Thyroid gland (tissue), 4 donors: ENCODE data around the gene PLEKHA5. TPM values are rescaled to one million over a fixed set of nuclear protein-coding genes. Genes with fewer than 3 reads are reported as not detected.

Experiments
- DNase-seq, 2 donors: peaks; one replicate each; pipeline ENCODE4 v3.0.0-alpha.2; 2019
- H3K27ac ChIP-seq, 3 donors: fragments of 200-600 bp; sonication (generic); 1 replicate in 2 of 3; 2 replicates in 1 of 3; pipeline ENCODE4 v1.5.1; 2016 to 2019; ENCODE audit warnings: mild to moderate bottlenecking in 1 of 3, moderate library complexity in 1 of 3
- H3K27me3 ChIP-seq: fragments of 200-600 bp; sonication (generic); one replicate; pipeline ENCODE4 v1.5.1; 2019
- H3K36me3 ChIP-seq, 2 donors: fragments of 200-600 bp; sonication (generic); one replicate each; pipeline ENCODE4 v1.5.1; 2016 to 2019
- H3K4me1 ChIP-seq, 2 donors: fragments of 200-600 bp; sonication (generic); one replicate each; pipeline ENCODE4 v1.5.1; 2017 to 2019
- H3K4me3 ChIP-seq, 3 donors: fragments of 200-600 bp; sonication (generic); replicated peaks in 1 of 3; 1 replicate in 2 of 3; 2 replicates in 1 of 3; pipeline ENCODE4 v1.5.1; 2016; ENCODE audit warnings: mild to moderate bottlenecking in 1 of 3
- H3K9me3 ChIP-seq: fragments of 200-600 bp; sonication (generic); one replicate; pipeline ENCODE4 v1.5.1; 2017
- POLR2A ChIP-seq, 2 donors: fragments of 450-650 bp; IDR thresholded peaks; one replicate each; pipeline ENCODE4 v1.6.1; 2017; ENCODE audit warnings: antibody characterized with exemption in 2 of 2, mild to moderate bottlenecking in 2 of 2, moderate library complexity in 1 of 2
- WGBS, 2 donors: methylation state at CpG; one replicate each; pipeline ENCODE4 v1.1.5; 2017; 5-methylcytosine and 5-hydroxymethylcytosine counted together
- intact Hi-C: fragments of 100-400 bp; cut with DNase I; formaldehyde crosslinking; loops from one replicate; pipeline ENCODE4 v1.15.1; 2023
- total RNA-seq, 4 donors: library from RNA; depleted of rRNA; stranded (reverse); fragments of >200 nt; gene quantifications; one replicate each; pipeline ENCODE4 v1.2.3, GENCODE V29; 2016
- TF ChIP-seq, protein P1 (sequence below), 6 experiments: fragments of 200-600 bp in 3 of 6; fragments of 450-650 bp in 3 of 6; sonication (generic) in 3 of 6; IDR thresholded peaks; one replicate each; pipeline ENCODE4 v1.5.1; 2016 to 2019; ENCODE audit warnings: antibody characterized with exemption in 6 of 6, mild to moderate bottlenecking in 2 of 6, inconsistent platforms in 1 of 6, moderate library complexity in 1 of 6

The PLEKHA5 gene
- total RNA-seq, 4 donors from 2014 or later = 35.4 to 48.6 (median 40.8) TPM

DNA sequence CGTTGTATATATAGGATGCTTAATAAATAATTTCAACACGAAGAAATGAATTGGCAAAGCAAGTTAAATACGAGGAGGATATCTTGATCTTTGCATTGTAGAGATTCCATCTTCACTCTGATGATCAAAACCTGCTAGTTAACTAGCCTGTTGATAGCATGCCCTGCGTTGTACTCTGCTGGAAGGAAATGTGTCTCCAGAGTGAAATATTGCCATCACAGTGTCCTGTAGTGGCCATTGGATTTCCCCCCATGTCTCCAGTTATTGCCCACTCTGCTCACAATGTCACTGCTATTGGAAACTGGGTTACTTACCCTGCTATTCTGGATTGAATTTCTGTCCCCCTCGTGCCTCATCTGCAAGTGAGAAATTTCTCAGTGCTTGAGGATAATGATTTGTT is 109.6 kb downstream of the PLEKHA5 start:
- TF ChIP-seq POLR2A (IDR thresholded peaks at IDR 0.05) = no peak
- TF ChIP-seq, protein P1, sequence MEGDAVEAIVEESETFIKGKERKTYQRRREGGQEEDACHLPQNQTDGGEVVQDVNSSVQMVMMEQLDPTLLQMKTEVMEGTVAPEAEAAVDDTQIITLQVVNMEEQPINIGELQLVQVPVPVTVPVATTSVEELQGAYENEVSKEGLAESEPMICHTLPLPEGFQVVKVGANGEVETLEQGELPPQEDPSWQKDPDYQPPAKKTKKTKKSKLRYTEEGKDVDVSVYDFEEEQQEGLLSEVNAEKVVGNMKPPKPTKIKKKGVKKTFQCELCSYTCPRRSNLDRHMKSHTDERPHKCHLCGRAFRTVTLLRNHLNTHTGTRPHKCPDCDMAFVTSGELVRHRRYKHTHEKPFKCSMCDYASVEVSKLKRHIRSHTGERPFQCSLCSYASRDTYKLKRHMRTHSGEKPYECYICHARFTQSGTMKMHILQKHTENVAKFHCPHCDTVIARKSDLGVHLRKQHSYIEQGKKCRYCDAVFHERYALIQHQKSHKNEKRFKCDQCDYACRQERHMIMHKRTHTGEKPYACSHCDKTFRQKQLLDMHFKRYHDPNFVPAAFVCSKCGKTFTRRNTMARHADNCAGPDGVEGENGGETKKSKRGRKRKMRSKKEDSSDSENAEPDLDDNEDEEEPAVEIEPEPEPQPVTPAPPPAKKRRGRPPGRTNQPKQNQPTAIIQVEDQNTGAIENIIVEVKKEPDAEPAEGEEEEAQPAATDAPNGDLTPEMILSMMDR (IDR thresholded peaks at IDR 0.05) = no peak
- Histone ChIP-seq H3K4me3 (no peak overlapping the region), H3K4me1 (peaks cover 0 to 6% of the 10 kb centered on the region in 2 donors), H3K9me3 (no peaks in the 10 kb centered on the region), H3K36me3 (no peaks in the 10 kb centered on the region), H3K27me3 (no peaks in the 10 kb centered on the region), H3K27ac (no peak overlapping the region)
- intact Hi-C loops = no loop called here
- WGBS, 2 donors = 77 to 78% methylated on average over 5 of the region's 5 CpGs
- DNase-seq = no peak

DNA sequence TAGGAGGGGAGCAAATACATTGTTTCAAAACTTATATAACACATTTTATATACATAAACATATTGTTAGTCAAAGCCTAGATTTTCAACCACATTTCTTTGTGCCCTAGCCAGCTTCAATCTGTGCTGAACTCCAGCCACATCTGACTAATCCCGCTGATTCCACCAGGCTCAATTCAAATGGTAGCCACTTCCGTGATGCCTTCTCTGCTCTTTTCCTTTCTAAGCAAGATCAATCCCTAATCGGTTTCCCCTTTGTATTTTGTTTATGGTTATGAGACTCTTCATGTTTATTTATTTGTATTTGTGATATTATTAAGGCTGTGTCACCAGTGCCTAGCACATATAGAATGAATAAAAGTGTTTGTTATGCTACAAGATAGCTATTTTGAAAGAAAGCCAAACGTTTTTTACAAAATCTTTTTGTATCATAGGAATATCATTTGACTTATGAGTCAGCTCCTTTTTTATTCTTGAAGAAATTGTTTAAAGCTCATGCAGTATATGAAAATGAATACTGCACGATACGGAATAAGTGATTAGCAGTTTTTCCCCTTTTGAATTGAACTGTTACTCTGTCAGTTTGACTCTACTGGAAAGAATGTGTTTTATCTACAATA is 110.2 kb downstream of the PLEKHA5 start:
- no peak for DNase-seq
- no peak for TF ChIP-seq POLR2A (IDR thresholded peaks at IDR 0.05)
- TF ChIP-seq, protein P1 (IDR thresholded peaks at IDR 0.05) = no peak
- Histone ChIP-seq H3K4me3 (no peak overlapping the region), H3K36me3 (no peaks in the 10 kb centered on the region), H3K27me3 (no peaks in the 10 kb centered on the region), H3K27ac (no peak overlapping the region), H3K9me3 (no peaks in the 10 kb centered on the region), H3K4me1 (peaks cover 0 to 6% of the 10 kb centered on the region in 2 donors)
- WGBS, 2 donors = 67 to 70% methylated on average over 6 of the region's 6 CpGs
- intact Hi-C loops = no loop called here

DNA sequence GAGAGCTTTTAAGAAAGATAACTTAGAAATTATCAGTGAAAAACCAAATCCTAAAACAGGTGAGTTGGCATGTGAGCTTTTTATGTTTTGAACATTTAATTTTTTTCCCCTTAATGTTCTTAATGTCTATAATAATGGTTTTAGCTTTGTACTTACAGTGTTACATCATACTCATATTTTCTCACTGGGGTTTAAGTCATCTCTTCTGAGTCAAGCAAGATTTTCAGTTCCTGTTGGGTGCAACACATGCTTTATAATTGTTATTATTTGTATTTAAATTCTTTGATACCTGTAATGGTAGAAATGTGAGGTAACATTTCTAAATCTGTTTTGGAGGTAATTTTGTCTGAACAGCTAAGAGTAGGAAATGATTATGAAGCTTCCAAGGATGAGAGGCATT is 113.0 kb downstream of the PLEKHA5 start:
- intact Hi-C loops = no loop called here
- Histone ChIP-seq H3K27ac (no peak overlapping the region), H3K9me3 (no peaks in the 10 kb centered on the region), H3K27me3 (no peaks in the 10 kb centered on the region), H3K4me3 (no peak overlapping the region), H3K36me3 (no peaks in the 10 kb centered on the region), H3K4me1 (peaks cover 0 to 6% of the 10 kb centered on the region in 2 donors)
- no peak for DNase-seq
- no peak for TF ChIP-seq POLR2A (IDR thresholded peaks at IDR 0.05)
- TF ChIP-seq, protein P1 (IDR thresholded peaks at IDR 0.05) = no peak

DNA sequence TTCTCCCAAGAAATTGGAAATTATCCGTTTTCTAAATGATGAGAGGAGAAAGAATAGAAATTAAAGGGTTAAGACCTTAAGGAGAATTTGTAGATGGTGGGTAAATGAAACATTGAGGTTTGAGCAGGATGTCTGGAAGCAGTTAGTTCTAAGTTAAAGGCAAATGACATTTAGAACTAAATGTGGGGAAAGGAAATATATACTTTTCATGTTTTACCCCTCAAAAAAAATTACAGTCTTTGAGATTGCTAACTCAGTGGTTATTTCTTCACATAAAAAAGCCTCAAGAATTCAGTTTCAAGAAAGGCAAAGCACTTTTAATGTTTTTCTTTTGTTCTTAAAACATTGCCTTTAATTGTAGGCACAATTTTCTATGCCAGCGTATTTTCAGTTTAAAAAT is 114.0 kb downstream of the PLEKHA5 start:
- intact Hi-C loops = no loop called here
- H3K4me1 ChIP-seq = peaks cover 0 to 6% of the 10 kb centered on the region in 2 donors

DNA sequence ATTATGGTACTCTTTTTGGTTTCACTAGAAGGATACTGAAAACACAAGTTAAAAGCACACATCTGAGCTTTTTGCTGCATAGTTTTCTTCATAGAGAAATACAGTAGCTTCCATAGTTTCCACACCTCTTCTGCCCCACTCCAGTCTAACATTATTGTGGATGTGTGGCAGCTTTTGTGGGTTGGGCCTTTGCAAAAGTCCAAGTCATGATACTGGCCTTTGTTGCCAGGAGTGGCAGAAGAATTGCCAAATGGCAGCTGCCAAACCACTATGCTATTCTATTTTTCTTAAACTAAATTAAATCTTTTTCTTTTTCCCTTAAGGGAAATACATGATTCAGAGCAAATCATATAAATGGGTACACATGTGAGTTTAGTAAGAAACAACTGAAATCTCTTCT is 114.8 kb downstream of the PLEKHA5 start:
- H3K4me1 ChIP-seq = peaks cover 0 to 6% of the 10 kb centered on the region in 2 donors
- intact Hi-C loops = no loop called here
- H3K36me3 ChIP-seq = no peaks in the 10 kb centered on the region
- no peaks in the 10 kb centered on the region for H3K9me3 ChIP-seq
- DNase-seq = no peak
- TF ChIP-seq, protein P1 (IDR thresholded peaks at IDR 0.05) = no peak
- TF ChIP-seq POLR2A (IDR thresholded peaks at IDR 0.05) = no peak
- H3K27ac ChIP-seq = no peak overlapping the region
- H3K27me3 ChIP-seq = no peaks in the 10 kb centered on the region
- H3K4me3 ChIP-seq = no peak overlapping the region

More for the DNA sequence above, 114.0 kb downstream of the PLEKHA5 start:
- no peak for TF ChIP-seq POLR2A (IDR thresholded peaks at IDR 0.05)
- TF ChIP-seq, protein P1 (IDR thresholded peaks at IDR 0.05) = no peak
- H3K27ac ChIP-seq = no peak overlapping the region
- H3K27me3 ChIP-seq = no peaks in the 10 kb centered on the region
- 68 to 80% methylated on average over 2 of the region's 2 CpGs for WGBS, 2 donors
- H3K4me3 ChIP-seq = no peak overlapping the region
- DNase-seq = no peak
- no peaks in the 10 kb centered on the region for H3K36me3 ChIP-seq
- H3K9me3 ChIP-seq = no peaks in the 10 kb centered on the region
